ENCODE results near the gene MUC20.

DNA sequence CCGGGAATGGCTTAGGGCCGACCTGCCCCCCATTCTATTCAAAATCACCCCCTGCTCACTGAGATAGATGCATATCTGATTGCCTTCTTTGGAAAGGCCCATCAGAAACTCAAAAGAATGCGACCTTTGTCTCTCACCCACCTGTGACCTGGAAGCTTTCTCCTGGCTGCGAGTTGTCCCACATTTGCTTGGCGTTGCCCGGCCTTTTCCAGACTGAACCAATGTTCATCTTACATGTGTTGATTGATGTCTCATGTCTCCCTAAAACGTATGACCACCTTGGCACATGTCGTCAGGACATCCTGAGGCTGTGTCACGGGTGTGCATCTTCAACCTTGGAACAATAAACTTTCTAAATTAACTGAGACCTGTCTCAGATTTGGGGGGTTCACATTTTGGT lies 3.4 kb upstream of the MUC20 start:
- TF ChIP-seq, protein P1, sequence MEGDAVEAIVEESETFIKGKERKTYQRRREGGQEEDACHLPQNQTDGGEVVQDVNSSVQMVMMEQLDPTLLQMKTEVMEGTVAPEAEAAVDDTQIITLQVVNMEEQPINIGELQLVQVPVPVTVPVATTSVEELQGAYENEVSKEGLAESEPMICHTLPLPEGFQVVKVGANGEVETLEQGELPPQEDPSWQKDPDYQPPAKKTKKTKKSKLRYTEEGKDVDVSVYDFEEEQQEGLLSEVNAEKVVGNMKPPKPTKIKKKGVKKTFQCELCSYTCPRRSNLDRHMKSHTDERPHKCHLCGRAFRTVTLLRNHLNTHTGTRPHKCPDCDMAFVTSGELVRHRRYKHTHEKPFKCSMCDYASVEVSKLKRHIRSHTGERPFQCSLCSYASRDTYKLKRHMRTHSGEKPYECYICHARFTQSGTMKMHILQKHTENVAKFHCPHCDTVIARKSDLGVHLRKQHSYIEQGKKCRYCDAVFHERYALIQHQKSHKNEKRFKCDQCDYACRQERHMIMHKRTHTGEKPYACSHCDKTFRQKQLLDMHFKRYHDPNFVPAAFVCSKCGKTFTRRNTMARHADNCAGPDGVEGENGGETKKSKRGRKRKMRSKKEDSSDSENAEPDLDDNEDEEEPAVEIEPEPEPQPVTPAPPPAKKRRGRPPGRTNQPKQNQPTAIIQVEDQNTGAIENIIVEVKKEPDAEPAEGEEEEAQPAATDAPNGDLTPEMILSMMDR (conservative IDR thresholded peaks at IDR 0.05; ENCODE audit: low read depth in 2 of 2) = no peak
- TF ChIP-seq EZH2 (IDR thresholded peaks at IDR 0.05; ENCODE audit: low read depth, unreplicated experiment) (no peak), POLR2AphosphoS5 (IDR thresholded peaks at IDR 0.05; ENCODE audit: low read depth) (no peak)
